Right cardiac atrium (tissue), 5 donors: Measurements from ENCODE around the gene CORT. TPM values are rescaled to one million over a fixed set of nuclear protein-coding genes. Genes with fewer than 3 reads are reported as not detected.

Experiments
- ATAC-seq, 2 donors: fragments of 200-7000 bp; cut with Tn5 transposase; one replicate each; pipeline versions ENCODE4 v1.8.0 to v1.9.1; 2020; ENCODE audit warnings: moderate library complexity in 2 of 2, mild to moderate bottlenecking in 1 of 2
- DNase-seq, 3 donors: peaks; one replicate each; pipeline ENCODE4 v3.0.0-alpha.2; 2020
- H3K27ac ChIP-seq: one replicate; pipeline ENCODE4 v1.5.1; 2013; ENCODE audit warnings: mild to moderate bottlenecking, low read length, control low read depth, moderate library complexity
- H3K27me3 ChIP-seq: one replicate; pipeline ENCODE4 v1.6.1; 2013; ENCODE audit not compliant: control insufficient read depth, insufficient read depth
- H3K4me1 ChIP-seq: one replicate; pipeline ENCODE4 v1.6.1; 2013; ENCODE audit warnings: low read length; ENCODE audit not compliant: control insufficient read depth, insufficient read depth
- H3K4me3 ChIP-seq: one replicate; pipeline ENCODE4 v1.5.1; 2013; ENCODE audit warnings: low read length, control low read depth
- H3K9me3 ChIP-seq: one replicate; pipeline ENCODE4 v1.6.1; 2013; ENCODE audit warnings: low read length; ENCODE audit not compliant: control insufficient read depth
- WGBS: extraction: QIAGEN DNeasy Blood & Tissue Kit; methylation state at CpG from one replicate; pipeline ENCODE4 v1.1.7; 2013; 5-methylcytosine and 5-hydroxymethylcytosine counted together
- intact Hi-C, 4 donors: fragments of 100-400 bp; cut with DNase I; formaldehyde crosslinking; loops; one replicate each; pipeline versions ENCODE4 v1.11.0 to v1.14.0; 2022 to 2023
- polyA plus RNA-seq: library from polyadenylated mRNA; stranded (reverse); fragments of 200-250 nt; gene quantifications from one replicate; pipeline ENCODE4 v1.2.3, GENCODE V29; 2013
- total RNA-seq, 4 donors: library from RNA; stranded (reverse); fragmentation: NEBNext Ultra II Directional; extraction: Animal tissue kit (Norgen Biotek cat#: 25700); gene quantifications; one replicate each; pipeline ENCODE4 v1.2.1, GENCODE V29; 2021
- donor health status: healthy with polysubstance abuse.
- donor health status: DM: no; HTN: yes; CAD: no.
- donor health status: DM: no; HTN: no; CAD: no.
- donor health status: DM: no; HTN: yes; CAD: no; lungs with severe emphysema.
- donor health status: DM: yes; HTN: yes; CAD: no.

The CORT gene
- total and polyA plus RNA-seq, 5 donors, result 0.16 to 0.35 TPM; not detected in 3

DNA sequence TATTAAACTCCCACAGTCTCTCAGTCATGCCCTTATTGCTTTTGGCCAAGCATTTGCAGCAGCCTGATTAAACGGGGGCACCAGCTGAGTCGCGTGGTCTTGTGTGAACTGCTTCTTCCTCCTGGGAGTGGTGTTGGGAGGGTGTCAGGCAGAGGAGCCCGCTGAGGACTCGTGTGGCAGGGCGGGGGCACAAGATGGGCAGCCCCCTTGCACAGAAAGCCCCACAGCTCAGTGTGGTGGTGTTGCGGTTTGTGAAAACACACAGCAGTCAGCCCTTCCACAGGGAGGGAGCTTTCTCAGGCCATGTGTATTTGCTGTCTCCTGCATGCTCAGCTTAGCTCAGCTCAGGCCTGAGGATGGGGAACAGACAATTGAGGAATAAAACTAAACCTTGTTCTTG is 47.3 kb downstream of the CORT start:
- no peak for ATAC-seq
- H3K9me3 ChIP-seq, result no peaks in the 10 kb centered on the region
- no peaks in the 10 kb centered on the region for H3K27me3 ChIP-seq
- H3K27ac ChIP-seq, result no peak overlapping the region
- peaks cover 5% of the 10 kb centered on the region for H3K4me1 ChIP-seq
- no peak for DNase-seq
- no peak overlapping the region for H3K4me3 ChIP-seq
- intact Hi-C loops, result loop anchor here in 2 of 4 donors (5.0 to 10.0 kb wide), 2 partner anchors 62 to 370 kb away; partner anchors contain the start of gene CENPS (in 1 of the 2)
- whole genome bisulfite sequencing, result 89% methylated on average over 7 of the region's 7 CpGs

DNA sequence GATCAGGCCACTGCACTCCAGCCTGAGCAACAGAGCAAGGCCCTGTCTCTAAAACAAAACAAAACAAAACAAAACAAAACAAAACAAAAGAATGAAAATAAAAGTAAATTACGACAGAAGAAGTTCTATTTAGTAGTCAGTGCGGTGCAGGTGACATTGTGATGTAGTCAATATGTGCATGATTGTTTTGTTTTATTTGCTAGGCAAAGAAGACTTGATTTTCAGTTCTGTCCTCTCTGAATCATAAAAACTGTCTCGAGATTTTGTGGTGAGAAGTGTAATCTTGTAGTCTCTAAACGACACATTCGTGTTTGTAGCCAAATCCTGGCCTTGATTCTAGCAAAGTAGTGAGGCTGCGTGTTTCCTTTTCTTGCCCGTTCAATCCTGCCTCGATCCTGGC is 48.4 kb downstream of the CORT start:
- H3K4me1 ChIP-seq, result peaks cover 5% of the 10 kb centered on the region
- no peak overlapping the region for H3K27ac ChIP-seq
- intact Hi-C loops, result loop anchor here in 2 of 4 donors (5.0 to 10.0 kb wide), 2 partner anchors 63 to 369 kb away; partner anchors contain the start of gene CENPS (in 1 of the 2)
- no peak for DNase-seq
- no peak overlapping the region for H3K4me3 ChIP-seq
- no peaks in the 10 kb centered on the region for H3K27me3 ChIP-seq
- WGBS, result 86% methylated on average over 8 of the region's 8 CpGs
- no peak for ATAC-seq
- no peaks in the 10 kb centered on the region for H3K9me3 ChIP-seq

Other genes with a start within 250 kb of the CORT start
- gene KIF1B, start 239.5 kb upstream of the CORT start, total RNA-seq, result 10 to 100 TPM; 62.1 to 67.9 (median 63.6) TPM
- 23.8 TPM for gene KIF1B, start 239.5 kb upstream of the CORT start, polyA plus RNA-seq
- 10 to 100 TPM; 30.8 to 38.8 (median 36.2) TPM for gene PGD, start 51.0 kb upstream of the CORT start, total RNA-seq
- 25.8 TPM for gene PGD, start 51.0 kb upstream of the CORT start, polyA plus RNA-seq
- gene CENPS, start 19.6 kb upstream of the CORT start, total RNA-seq, result 1 to 10 TPM; 5.2 to 9.7 (median 7.7) TPM
- gene CENPS, start 19.6 kb upstream of the CORT start, polyA plus RNA-seq, result 9.2 TPM
- gene DFFA, start 22.5 kb downstream of the CORT start, total RNA-seq, result 10 to 100 TPM; 25.8 to 31.3 (median 28.9) TPM
- gene DFFA, start 22.5 kb downstream of the CORT start, polyA plus RNA-seq, result 17.0 TPM
- 10 to 100 TPM; 17.5 to 22.9 (median 20.8) TPM for gene PEX14, start 24.9 kb downstream of the CORT start, total RNA-seq
- 24.6 TPM for gene PEX14, start 24.9 kb downstream of the CORT start, polyA plus RNA-seq